GM23338 (cell line): ENCODE results near the gene NFX1. TPM values are rescaled to one million over a fixed set of nuclear protein-coding genes. Genes with fewer than 3 reads are reported as not detected.

Experiments used
- ATAC-seq: fragments of 200-7000 bp; cut with Tn5 transposase; 3 replicates; pipeline ENCODE4 v1.9.1; 2020
- DNase-seq: peaks from one replicate; pipeline ENCODE4 v3.0.0-alpha.2; 2015; ENCODE audit warnings: low spot score
- H2AFZ ChIP-seq: fragments of 200-600 bp; sonication (generic); 2 replicates; pipeline ENCODE4 v1.8.0; 2016; ENCODE audit warnings: antibody characterized with exemption, mild to moderate bottlenecking, moderate library complexity
- H3F3A ChIP-seq: fragments of 200-600 bp; sonication (generic); replicated peaks from 2 replicates; pipeline ENCODE4 v1.8.0; 2017; ENCODE audit warnings: antibody characterized with exemption, mixed run types, low read depth
- H3K27ac ChIP-seq: fragments of 200-600 bp; sonication (generic); 2 replicates; pipeline ENCODE4 v1.6.1; 2016; ENCODE audit warnings: low read depth
- H3K27me3 ChIP-seq: fragments of 200-600 bp; sonication (generic); 2 replicates; pipeline ENCODE4 v1.8.0; 2016; ENCODE audit warnings: mild to moderate bottlenecking, mixed run types, moderate library complexity; ENCODE audit not compliant: insufficient read depth
- H3K36me3 ChIP-seq: fragments of 200-600 bp; sonication (generic); 2 replicates; pipeline ENCODE4 v1.8.0; 2016; ENCODE audit warnings: mild to moderate bottlenecking; ENCODE audit not compliant: insufficient read depth
- H3K4me1 ChIP-seq: fragments of 200-600 bp; sonication (generic); 2 replicates; pipeline ENCODE4 v1.8.0; 2016; ENCODE audit warnings: mild to moderate bottlenecking, moderate library complexity; ENCODE audit not compliant: insufficient read depth
- H3K4me2 ChIP-seq: fragments of 200-600 bp; sonication (generic); 2 replicates; pipeline ENCODE4 v1.7.1; 2017; ENCODE audit warnings: mixed run types
- H3K4me3 ChIP-seq: fragments of 200-600 bp; sonication (generic); 2 replicates; pipeline ENCODE4 v1.6.1; 2016; ENCODE audit warnings: mixed run types
- H3K79me2 ChIP-seq: fragments of 200-600 bp; sonication (generic); replicated peaks from 2 replicates; pipeline ENCODE4 v1.8.0; 2017; ENCODE audit warnings: mild to moderate bottlenecking; ENCODE audit not compliant: insufficient read depth
- H3K9me2 ChIP-seq: fragments of 200-600 bp; sonication (generic); 2 replicates; pipeline ENCODE4 v1.8.0; 2017; ENCODE audit not compliant: insufficient read depth
- H4K20me1 ChIP-seq: fragments of 200-600 bp; sonication (generic); replicated peaks from 2 replicates; pipeline ENCODE4 v1.8.0; 2017; ENCODE audit warnings: mild to moderate bottlenecking; ENCODE audit not compliant: insufficient read depth
- H3K27ac Mint-ChIP-seq: 2 replicates; pipeline ENCODE4 v1.8.0; 2020; ENCODE audit warnings: inconsistent platforms, mild to moderate bottlenecking, moderate library complexity, mixed read lengths
- H3K27me3 Mint-ChIP-seq: 3 replicates; pipeline ENCODE4 v1.8.0; 2022; ENCODE audit warnings: low read depth, mild to moderate bottlenecking, moderate library complexity, mixed read lengths, inconsistent platforms; ENCODE audit not compliant: insufficient read depth, poor library complexity
- H3K36me3 Mint-ChIP-seq: 3 replicates; pipeline ENCODE4 v1.8.0; 2021; ENCODE audit warnings: low read depth, mild to moderate bottlenecking, inconsistent platforms, moderate library complexity, mixed read lengths
- H3K4me1 Mint-ChIP-seq: 3 replicates; pipeline ENCODE4 v1.8.0; 2020; ENCODE audit warnings: mild to moderate bottlenecking, inconsistent platforms, mixed read lengths
- H3K4me3 Mint-ChIP-seq: 3 replicates; pipeline ENCODE4 v1.8.0; 2021; ENCODE audit warnings: moderate library complexity, mild to moderate bottlenecking, inconsistent platforms, mixed read lengths
- H3K9me3 Mint-ChIP-seq: 3 replicates; pipeline ENCODE4 v1.8.0; 2020; ENCODE audit warnings: moderate library complexity, mild to moderate bottlenecking, inconsistent platforms, mixed read lengths
- CREB1 ChIP-seq: fragments of 250-450 bp; sonication (Bioruptor Pico); IDR thresholded peaks from 2 replicates; pipeline ENCODE4 v1.5.0; 2020; ENCODE audit warnings: low read depth, mild to moderate bottlenecking, moderate library complexity
- ETS1 ChIP-seq: IDR thresholded peaks from 2 replicates; pipeline ENCODE4 v1.6.1; 2016; ENCODE audit warnings: antibody characterized with exemption
- EZH2phosphoT487 ChIP-seq: fragments of 200-600 bp; sonication (generic); IDR thresholded peaks from one replicate; pipeline ENCODE4 v1.8.1; 2018; ENCODE audit warnings: antibody characterized with exemption; ENCODE audit not compliant: unreplicated experiment
- JUNB ChIP-seq: IDR thresholded peaks from one replicate; pipeline ENCODE4 v1.6.1; 2016; ENCODE audit warnings: antibody characterized with exemption; ENCODE audit not compliant: unreplicated experiment
- NANOG ChIP-seq: IDR thresholded peaks from 2 replicates; pipeline ENCODE4 v1.6.1; 2016; ENCODE audit warnings: antibody characterized with exemption, borderline replicate concordance
- STAT1 ChIP-seq: IDR thresholded peaks from one replicate; pipeline ENCODE4 v1.6.1; 2016; ENCODE audit warnings: antibody characterized with exemption; ENCODE audit not compliant: unreplicated experiment
- ZNF331 ChIP-seq: fragments of 250-450 bp; sonication (Bioruptor Pico); IDR thresholded peaks from 2 replicates; pipeline ENCODE4 v1.5.0; 2020; ENCODE audit warnings: low read depth, mild to moderate bottlenecking, moderate library complexity
- ZNF462 ChIP-seq: fragments of 250-450 bp; sonication (Bioruptor Pico); IDR thresholded peaks from 2 replicates; pipeline ENCODE4 v1.5.0; 2020; ENCODE audit warnings: mild to moderate bottlenecking, moderate library complexity
- polyA plus RNA-seq: library from polyadenylated mRNA; unstranded; fragments of >200 nt; fragmentation: Nextera tagmentation; extraction: Ambion mirVana; gene quantifications from 2 replicates; pipeline ENCODE4 v1.2.1, GENCODE V29; 2016
- total RNA-seq: library from RNA; depleted of rRNA; stranded (reverse); fragments of >200 nt; shearing (Covaris generic); gene quantifications from 2 replicates; pipeline ENCODE4 v1.2.3, GENCODE V29; 2014

Gene NFX1
- total and polyA plus RNA-seq, 2 experiments from 2014 or later: 13.9 to 26.1 TPM

- peaks cover 75% of the 10 kb centered on the region for H3K36me3 ChIP-seq
Observed at GRCh38 chr9:33256236-33256635, 34.1 kb upstream of the NFX1 start.

More at GRCh38 chr9:33256236-33256635, 34.1 kb upstream of the NFX1 start:
- Mint-ChIP-seq H3K9me3 (no peaks in the 10 kb centered on the region), H3K4me1 (no peaks in the 10 kb centered on the region), H3K36me3 (peaks cover 77% of the 10 kb centered on the region), H3K4me3 (no peak overlapping the region), H3K27me3 (peaks cover 2% of the 10 kb centered on the region), H3K27ac (no peak overlapping the region)
- Histone ChIP-seq H3K4me1 (no peaks in the 10 kb centered on the region), H2AFZ (no peak overlapping the region), H4K20me1 (peaks cover 18% of the 10 kb centered on the region; the same call in 1 of the 2 replicates), H3K27ac (no peak overlapping the region), H3K9me2 (no peaks in the 10 kb centered on the region), H3F3A (no peaks in the 10 kb centered on the region), H3K27me3 (no peaks in the 10 kb centered on the region), H3K4me3 (no peak overlapping the region), H3K4me2 (no peak overlapping the region), H3K79me2 (0 out of 2 replicates have a peak, but pooled peaks cover 2% of the 10 kb centered on the region)
- no peak for TF ChIP-seq ETS1
- TF ChIP-seq ZNF331 (CRISPR knock-in tag): no peak
- TF ChIP-seq STAT1: no peak
- no peak for TF ChIP-seq ZNF462 (CRISPR knock-in tag)
- no peak for TF ChIP-seq JUNB
- TF ChIP-seq CREB1 (CRISPR knock-in tag): no peak
- TF ChIP-seq NANOG: no peak
- no peak for TF ChIP-seq EZH2phosphoT487
- DNase-seq: no peak
- no peak for ATAC-seq
